Stimulated activated CD4-positive, alpha-beta T cell treated with anti-CD3 and anti-CD28 coated beads, Interleukin-15, amount 100 ng/mL, for 1 hour (primary cell): ENCODE measurements around the gene PRKCQ.
"Not testable (repeated sequence)": the region's sequence is repeated elsewhere in the genome, so short reads cannot be mapped to it uniquely, and the experiment has no call there.

Experiments
- DNase-seq, 2 donors: peaks; one replicate each; pipeline ENCODE4 v3.0.0-alpha.2; 2020; ENCODE audit warnings: low read depth in 1 of 2, low spot score in 1 of 2

The PRKCQ gene

GRCh38 chr10:6595499-6595898 is 15.4 kb upstream of the PRKCQ start:
- DNase-seq, result no peak

GRCh38 chr10:6593241-6593671 is 13.2 kb upstream of the PRKCQ start:
- DNase-seq, result no peak

GRCh38 chr10:6592080-6592479 is 12.0 kb upstream of the PRKCQ start:
- DNase-seq, result no peak

GRCh38 chr10:6591668-6592067 is 11.6 kb upstream of the PRKCQ start:
- DNase-seq, result no peak

- no peak for DNase-seq
Observed at GRCh38 chr10:6590100-6590499, 10.0 kb upstream of the PRKCQ start.

- DNase-seq, result no peak
Observed at GRCh38 chr10:6589287-6590094, 9.4 kb upstream of the PRKCQ start.

- DNase-seq, result no peak
Observed at GRCh38 chr10:6588845-6589244, 8.8 kb upstream of the PRKCQ start.

GRCh38 chr10:6588082-6588481 is 8.0 kb upstream of the PRKCQ start:
- DNase-seq, result no peak

- DNase-seq, result no peak
Observed at GRCh38 chr10:6586501-6586900, 6.4 kb upstream of the PRKCQ start.

GRCh38 chr10:6583447-6583846 is 3.4 kb upstream of the PRKCQ start:
- peak; percentile 42 to 67 for DNase-seq

- not testable (repeated sequence) for DNase-seq
Observed at GRCh38 chr10:6582913-6583312, 2.8 kb upstream of the PRKCQ start.

GRCh38 chr10:6582298-6582697 is 2.2 kb upstream of the PRKCQ start:
- no peak for DNase-seq

- no peak for DNase-seq
Observed at GRCh38 chr10:6581778-6582228, 1.7 kb upstream of the PRKCQ start.

- DNase-seq, result not testable (repeated sequence)
Observed at GRCh38 chr10:6581223-6581622, 1.1 kb upstream of the PRKCQ start.

GRCh38 chr10:6580279-6581029 is 378 bp upstream of the PRKCQ start:
- peak; percentile 80 to 85 for DNase-seq

GRCh38 chr10:6579183-6579903 is 733 bp downstream of the PRKCQ start:
- no peak for DNase-seq

GRCh38 chr10:6578795-6579182 is 1.3 kb downstream of the PRKCQ start:
- no peak for DNase-seq

- DNase-seq, result no peak
Observed at GRCh38 chr10:6578251-6578771, 1.8 kb downstream of the PRKCQ start.

- no peak for DNase-seq
Observed at GRCh38 chr10:6576326-6576725, 3.8 kb downstream of the PRKCQ start.

GRCh38 chr10:6574664-6575176 is 5.4 kb downstream of the PRKCQ start:
- DNase-seq, result no peak

- no peak for DNase-seq
Observed at GRCh38 chr10:6570893-6571292, 9.2 kb downstream of the PRKCQ start.
